ENCODE results near the gene METTL8.
"Not testable (repeated sequence)": the region's sequence is repeated elsewhere in the genome, so short reads cannot be mapped to it uniquely, and the experiment has no call there.

METTL8 gene

GRCh38 chr2:171416009-171416926 lies 17.5 kb downstream of the METTL8 start:
- CTCF ChIA-PET = interaction anchor here (0.5 to 1.6 kb wide), 11 partner anchors 12 to 487 kb away, joined by 3 to 7 read pairs (median 4); partner anchors contain the start of gene GORASP2
- TF ChIP-seq CTCF (conservative IDR thresholded peaks at IDR 0.05; ENCODE audit: low read depth) = peak; percentile 90
- POLR2A ChIA-PET (ENCODE audit: low non-redundant PET) = no interaction called here
- no peak overlapping the region for H3K27ac ChIP-seq
- DNase-seq (ENCODE audit: low spot score) = peak; percentile 79

- CTCF ChIA-PET; DNase-seq (ENCODE audit: low spot score); H3K27ac ChIP-seq; POLR2A ChIA-PET (ENCODE audit: low non-redundant PET): not testable (repeated sequence)
Measured at GRCh38 chr2:171414645-171415044, 19.1 kb downstream of the METTL8 start.

- no peak overlapping the region for H3K27ac ChIP-seq
- ChIA-PET POLR2A (ENCODE audit: low non-redundant PET) (no interaction called here), CTCF (interaction anchor here (0.8 kb wide), 1 partner anchor 446 kb away, joined by 8 read pairs; no protein-coding TSS in a partner anchor)
- no peak for DNase-seq (ENCODE audit: low spot score)
- no peak for TF ChIP-seq CTCF (conservative IDR thresholded peaks at IDR 0.05; ENCODE audit: low read depth)
Measured at GRCh38 chr2:171412571-171413175, 21.1 kb downstream of the METTL8 start.

GRCh38 chr2:171411791-171412483 lies 21.9 kb downstream of the METTL8 start:
- ChIA-PET POLR2A (ENCODE audit: low non-redundant PET) (no interaction called here), CTCF (no interaction called here)
- no peak for DNase-seq (ENCODE audit: low spot score)
- TF ChIP-seq CTCF (conservative IDR thresholded peaks at IDR 0.05; ENCODE audit: low read depth) = no peak
- H3K27ac ChIP-seq = no peak overlapping the region

GRCh38 chr2:171411214-171411613 lies 22.6 kb downstream of the METTL8 start:
- no peak overlapping the region for H3K27ac ChIP-seq
- ChIA-PET CTCF (interaction anchor here (0.7 kb wide), 1 partner anchor 195 kb away, joined by 5 read pairs; no protein-coding TSS in a partner anchor), POLR2A (ENCODE audit: low non-redundant PET) (no interaction called here)
- no peak for TF ChIP-seq CTCF (conservative IDR thresholded peaks at IDR 0.05; ENCODE audit: low read depth)
- DNase-seq (ENCODE audit: low spot score) = no peak

- POLR2A ChIA-PET (ENCODE audit: low non-redundant PET) = no interaction called here
- CTCF ChIA-PET = interaction anchor here (0.7 kb wide), 1 partner anchor 195 kb away, joined by 5 read pairs; no protein-coding TSS in a partner anchor
- H3K27ac ChIP-seq = no peak overlapping the region
Measured at GRCh38 chr2:171410624-171411023, 23.2 kb downstream of the METTL8 start.

More at GRCh38 chr2:171410624-171411023, 23.2 kb downstream of the METTL8 start:
- TF ChIP-seq CTCF (conservative IDR thresholded peaks at IDR 0.05; ENCODE audit: low read depth) = no peak
- no peak for DNase-seq (ENCODE audit: low spot score)

Measured in RWPE1 (cell line).